MM.1S (cell line): ENCODE data around the gene PCDH17.

Experiments used
- DNase-seq: peaks from one replicate; pipeline ENCODE4 v3.0.0-alpha.2; 2015
- H2AFZ ChIP-seq: fragments of 300-600 bp; sonication (generic); 2 replicates; pipeline ENCODE4 v1.6.0; 2016; ENCODE audit warnings: antibody characterized with exemption, low read length
- H3F3A ChIP-seq: fragments of 300-600 bp; sonication (generic); 2 replicates; pipeline ENCODE4 v1.6.1; 2016; ENCODE audit warnings: mild to moderate bottlenecking, antibody characterized with exemption, low read length, moderate library complexity, mixed read lengths; ENCODE audit not compliant: insufficient read depth
- H3K27ac ChIP-seq: fragments of 300-600 bp; sonication (generic); 2 replicates; pipeline ENCODE4 v1.5.1; 2016; ENCODE audit warnings: mild to moderate bottlenecking, low read length
- H3K27me3 ChIP-seq: fragments of 300-600 bp; sonication (generic); replicated peaks from 2 replicates; pipeline ENCODE4 v1.6.0; 2016; ENCODE audit warnings: low read length; ENCODE audit not compliant: insufficient read depth
- H3K36me3 ChIP-seq: fragments of 300-600 bp; sonication (generic); replicated peaks from 2 replicates; pipeline ENCODE4 v1.6.1; 2016; ENCODE audit warnings: mild to moderate bottlenecking, low read length, mixed read lengths; ENCODE audit not compliant: insufficient read depth
- H3K4me1 ChIP-seq: fragments of 300-600 bp; sonication (generic); 2 replicates; pipeline ENCODE4 v1.6.1; 2016; ENCODE audit warnings: low read length, mixed read lengths
- H3K4me2 ChIP-seq: fragments of 300-600 bp; sonication (generic); 2 replicates; pipeline ENCODE4 v1.6.0; 2016; ENCODE audit warnings: low read depth, low read length
- H3K4me3 ChIP-seq: fragments of 300-600 bp; sonication (generic); 2 replicates; pipeline ENCODE4 v1.5.1; 2016; ENCODE audit warnings: low read length, mixed read lengths
- H3K79me2 ChIP-seq: fragments of 300-600 bp; sonication (generic); 2 replicates; pipeline ENCODE4 v1.6.1; 2016; ENCODE audit warnings: mixed run types, low read length, mixed read lengths
- H3K9ac ChIP-seq: fragments of 300-600 bp; sonication (generic); 2 replicates; pipeline ENCODE4 v1.6.1; 2016; ENCODE audit warnings: low read length, mixed read lengths
- H3K9me2 ChIP-seq: fragments of 300-600 bp; sonication (generic); replicated peaks from 2 replicates; pipeline ENCODE4 v1.6.1; 2016; ENCODE audit warnings: mild to moderate bottlenecking, low read length, mixed read lengths; ENCODE audit not compliant: insufficient read depth
- H3K9me3 ChIP-seq: fragments of 300-600 bp; sonication (generic); replicated peaks from 2 replicates; pipeline ENCODE4 v1.6.1; 2016; ENCODE audit warnings: mild to moderate bottlenecking, low read length, mixed read lengths; ENCODE audit not compliant: insufficient read depth
- H4K20me1 ChIP-seq: fragments of 300-600 bp; sonication (generic); 2 replicates; pipeline ENCODE4 v1.6.1; 2016; ENCODE audit warnings: mild to moderate bottlenecking, low read length, moderate library complexity, mixed read lengths; ENCODE audit not compliant: insufficient read depth
- EZH2 ChIP-seq: fragments of 300-600 bp; sonication (generic); optimal IDR thresholded peaks from 2 replicates; pipeline ENCODE3; 2017; ENCODE audit warnings: low read depth, mild to moderate bottlenecking, antibody characterized with exemption, low read length, mixed read lengths
- EZH2phosphoT487 ChIP-seq: fragments of 300-600 bp; sonication (generic); IDR thresholded peaks from 2 replicates; pipeline ENCODE4 v1.6.1; 2018; ENCODE audit warnings: antibody characterized with exemption, low read length
- TF ChIP-seq, protein P1 (sequence below): fragments of 300-600 bp; sonication (generic); IDR thresholded peaks from 2 replicates; pipeline ENCODE4 v1.5.1; 2016; ENCODE audit warnings: antibody characterized with exemption, low read length, mixed read lengths

Gene PCDH17

GRCh38 chr13:57640607-57641006 is 9.1 kb downstream of the PCDH17 start:
- no peaks in the 10 kb centered on the region for H4K20me1 ChIP-seq
- no peaks in the 10 kb centered on the region for H3F3A ChIP-seq
- H3K36me3 ChIP-seq, result no peaks in the 10 kb centered on the region
- no peaks in the 10 kb centered on the region for H3K79me2 ChIP-seq
- no peaks in the 10 kb centered on the region for H3K9me3 ChIP-seq
- H3K27ac ChIP-seq, result no peak overlapping the region
- H3K9ac ChIP-seq, result no peak overlapping the region
- H3K27me3 ChIP-seq, result no peaks in the 10 kb centered on the region
- H2AFZ ChIP-seq, result no peak overlapping the region
- no peak for DNase-seq
- no peak overlapping the region for H3K4me2 ChIP-seq
- no peak overlapping the region for H3K4me3 ChIP-seq
- TF ChIP-seq, protein P1, sequence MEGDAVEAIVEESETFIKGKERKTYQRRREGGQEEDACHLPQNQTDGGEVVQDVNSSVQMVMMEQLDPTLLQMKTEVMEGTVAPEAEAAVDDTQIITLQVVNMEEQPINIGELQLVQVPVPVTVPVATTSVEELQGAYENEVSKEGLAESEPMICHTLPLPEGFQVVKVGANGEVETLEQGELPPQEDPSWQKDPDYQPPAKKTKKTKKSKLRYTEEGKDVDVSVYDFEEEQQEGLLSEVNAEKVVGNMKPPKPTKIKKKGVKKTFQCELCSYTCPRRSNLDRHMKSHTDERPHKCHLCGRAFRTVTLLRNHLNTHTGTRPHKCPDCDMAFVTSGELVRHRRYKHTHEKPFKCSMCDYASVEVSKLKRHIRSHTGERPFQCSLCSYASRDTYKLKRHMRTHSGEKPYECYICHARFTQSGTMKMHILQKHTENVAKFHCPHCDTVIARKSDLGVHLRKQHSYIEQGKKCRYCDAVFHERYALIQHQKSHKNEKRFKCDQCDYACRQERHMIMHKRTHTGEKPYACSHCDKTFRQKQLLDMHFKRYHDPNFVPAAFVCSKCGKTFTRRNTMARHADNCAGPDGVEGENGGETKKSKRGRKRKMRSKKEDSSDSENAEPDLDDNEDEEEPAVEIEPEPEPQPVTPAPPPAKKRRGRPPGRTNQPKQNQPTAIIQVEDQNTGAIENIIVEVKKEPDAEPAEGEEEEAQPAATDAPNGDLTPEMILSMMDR, result no peak
- no peak for TF ChIP-seq EZH2
- TF ChIP-seq EZH2phosphoT487, result no peak
- no peaks in the 10 kb centered on the region for H3K9me2 ChIP-seq
- H3K4me1 ChIP-seq, result no peaks in the 10 kb centered on the region

- H3K4me2 ChIP-seq, result no peak overlapping the region
- H3F3A ChIP-seq, result no peaks in the 10 kb centered on the region
- H3K27ac ChIP-seq, result no peak overlapping the region
- no peaks in the 10 kb centered on the region for H3K9me3 ChIP-seq
- H4K20me1 ChIP-seq, result no peaks in the 10 kb centered on the region
- H3K4me1 ChIP-seq, result no peaks in the 10 kb centered on the region
- H3K79me2 ChIP-seq, result no peaks in the 10 kb centered on the region
- DNase-seq, result no peak
- H3K4me3 ChIP-seq, result no peak overlapping the region
- H3K9ac ChIP-seq, result no peak overlapping the region
- TF ChIP-seq EZH2phosphoT487, result no peak
- no peak for TF ChIP-seq EZH2
- TF ChIP-seq, protein P1, result no peak
- no peaks in the 10 kb centered on the region for H3K27me3 ChIP-seq
- no peaks in the 10 kb centered on the region for H3K9me2 ChIP-seq
- no peaks in the 10 kb centered on the region for H3K36me3 ChIP-seq
- no peak overlapping the region for H2AFZ ChIP-seq
Measured at GRCh38 chr13:57641051-57641450, 9.5 kb downstream of the PCDH17 start.

- Histone ChIP-seq H3K79me2 (no peaks in the 10 kb centered on the region), H3K36me3 (no peaks in the 10 kb centered on the region), H3K4me2 (no peak overlapping the region), H3K27ac (no peak overlapping the region), H3K9me3 (no peaks in the 10 kb centered on the region), H3K27me3 (no peaks in the 10 kb centered on the region), H2AFZ (no peak overlapping the region), H3K9me2 (no peaks in the 10 kb centered on the region), H3K4me3 (no peak overlapping the region), H4K20me1 (no peaks in the 10 kb centered on the region), H3F3A (no peaks in the 10 kb centered on the region), H3K9ac (no peak overlapping the region), H3K4me1 (no peaks in the 10 kb centered on the region)
- TF ChIP-seq EZH2 (no peak), EZH2phosphoT487 (no peak)
- TF ChIP-seq, protein P1, result no peak
- no peak for DNase-seq
Measured at GRCh38 chr13:57644106-57644505, 12.6 kb downstream of the PCDH17 start.
